K562 (cell line): ENCODE data around the gene PLEKHA7. TPM values are rescaled to one million over a fixed set of nuclear protein-coding genes. Genes with fewer than 3 reads are reported as not detected.

Experiments used
- ATAC-seq: fragments of 200-7000 bp; cut with Tn5 transposase; 3 replicates; pipeline ENCODE4 v1.9.1; 2020; ENCODE audit warnings: moderate library complexity
- BruUV-seq: library from RNA; stranded (reverse); fragments of 400-500 nt; replicated peaks from 2 replicates; lab custom pipeline; 2021; lab: Mats Ljungman, UMichigan
- CTCF ChIA-PET: fragments of 300-600 bp; formaldehyde crosslinking; extraction: SDS; loops from one replicate; lab custom pipeline; 2021; ENCODE audit warnings: low intra/inter-chr PET ratio; lab: Yijun Ruan, JAX
- POLR2A ChIA-PET: fragments of 300-600, 350-650 bp; sonication (Branson Sonifier 250); formaldehyde crosslinking; extraction: SDS; loops from one replicate; lab custom pipeline; 2021; ENCODE audit warnings: antibody characterized with exemption, inconsistent platforms; lab: Yijun Ruan, JAX
- DNase-seq, 4 experiments: peaks; one replicate each; pipeline versions ENCODE4 v3.0.0 to v3.0.0-alpha.2; 2011 to 2018; ENCODE audit warnings: low spot score in 3 of 4, mixed read lengths in 3 of 4; ENCODE audit errors: extremely low read depth in 1 of 4
- FAIRE-seq: peaks from 2 replicates; lab custom pipeline; 2011; peaks lifted over from hg19 to GRCh38; lab: Jason Lieb, UNC
- H2AFZ ChIP-seq: 2 replicates; pipeline ENCODE4 v1.6.0; 2011; ENCODE audit warnings: low read depth, low read length, control low read depth, inconsistent platforms
- H3K27ac ChIP-seq: fragments of 200-600 bp; 3 replicates; pipeline ENCODE4 v1.8.0; 2011; ENCODE audit warnings: low read depth, mild to moderate bottlenecking, control low read depth, inconsistent platforms, low read length, moderate library complexity, mixed read lengths; ENCODE audit errors: extremely low read depth
- H3K27me3 ChIP-seq, 2 experiments: fragments of 300-600 bp in 1 of 2; 2 replicates in 1 of 2; 3 replicates in 1 of 2; pipeline versions ENCODE4 v1.6.0 to v1.8.0; 2011; ENCODE audit warnings: inconsistent platforms in 2 of 2, low read length in 2 of 2, mild to moderate bottlenecking in 1 of 2, mixed read lengths in 1 of 2, moderate library complexity in 1 of 2; ENCODE audit not compliant: control insufficient read depth in 2 of 2, insufficient read depth in 2 of 2
- H3K36me3 ChIP-seq: fragments of 300-600 bp; 3 replicates; pipeline ENCODE4 v1.8.0; 2011; ENCODE audit warnings: mild to moderate bottlenecking, low read length, inconsistent platforms; ENCODE audit not compliant: control insufficient read depth, insufficient read depth
- H3K4me1 ChIP-seq, 2 experiments: fragments of 200-600 bp in 1 of 2; replicated peaks in 1 of 2; 2 replicates in 1 of 2; 3 replicates in 1 of 2; pipeline versions ENCODE4 v1.5.1 to v1.8.0; 2011; ENCODE audit warnings: inconsistent platforms in 2 of 2, low read length in 2 of 2, mild to moderate bottlenecking in 1 of 2, mixed read lengths in 1 of 2, moderate library complexity in 1 of 2; ENCODE audit not compliant: control insufficient read depth in 2 of 2, insufficient read depth in 2 of 2
- H3K4me2 ChIP-seq: 2 replicates; pipeline ENCODE4 v1.6.1; 2011; ENCODE audit warnings: low read length, control low read depth, inconsistent platforms, mixed read lengths; ENCODE audit not compliant: insufficient read depth
- H3K4me3 ChIP-seq: fragments of 200-600 bp; sonication (generic), shearing (Covaris generic); 2 replicates; pipeline ENCODE4 v1.5.1; 2016; ENCODE audit warnings: control low read depth, inconsistent platforms
- H3K79me2 ChIP-seq: fragments of 200-600 bp; 3 replicates; pipeline ENCODE4 v1.8.0; 2011; ENCODE audit warnings: low read length, inconsistent platforms; ENCODE audit not compliant: control insufficient read depth, insufficient read depth
- H3K9ac ChIP-seq, 2 experiments: 2 replicates each; pipeline versions ENCODE4 v1.6.0 to v1.6.1; 2011; ENCODE audit warnings: low read depth in 2 of 2, low read length in 2 of 2, control low read depth in 1 of 2, inconsistent platforms in 1 of 2, mild to moderate bottlenecking in 1 of 2, mixed read lengths in 1 of 2; ENCODE audit not compliant: insufficient read depth in 1 of 2
- H3K9me1 ChIP-seq: one replicate; pipeline ENCODE4 v1.6.0; 2011; ENCODE audit warnings: inconsistent platforms, mild to moderate bottlenecking, low read length, moderate library complexity; ENCODE audit not compliant: control insufficient read depth, insufficient read depth
- H3K9me3 ChIP-seq: replicated peaks from 2 replicates; pipeline ENCODE4 v1.5.1; 2011; ENCODE audit warnings: low read depth, low read length, inconsistent platforms; ENCODE audit not compliant: control insufficient read depth, insufficient read depth
- H4K20me1 ChIP-seq: replicated peaks from 2 replicates; pipeline ENCODE4 v1.6.1; 2011; ENCODE audit warnings: low read length, inconsistent platforms, mixed read lengths; ENCODE audit not compliant: control insufficient read depth, insufficient read depth
- BRCA1 ChIP-seq, 2 experiments: fragments of 450-650 bp in 1 of 2; sonication (generic) in 1 of 2; formaldehyde crosslinking in 1 of 2; IDR thresholded peaks; 2 replicates each; pipeline versions ENCODE4 v1.5.0 to v1.6.1; 2017 to 2020; ENCODE audit warnings: mild to moderate bottlenecking in 1 of 2, missing genetic modification reagents in 1 of 2
- CBFA2T3 ChIP-seq: fragments of 450-650 bp; IDR thresholded peaks from 2 replicates; pipeline ENCODE4 v1.6.1; 2017
- CC2D1A ChIP-seq: fragments of 450-650 bp; IDR thresholded peaks from 2 replicates; pipeline ENCODE4 v1.6.1; 2017; ENCODE audit warnings: mild to moderate bottlenecking
- DPF2 ChIP-seq: fragments of 450-650 bp; IDR thresholded peaks from 2 replicates; pipeline ENCODE4 v1.6.1; 2016
- FOSL1 ChIP-seq: fragments of 200-800 bp; sonication (Bioruptor generic); conservative IDR thresholded peaks from 2 replicates; pipeline ENCODE4 v1.6.1; 2016; ENCODE audit warnings: missing genetic modification characterization, missing compliant biosample characterization
- HMG20A ChIP-seq: fragments of 450-650 bp; formaldehyde crosslinking; conservative IDR thresholded peaks from 2 replicates; pipeline ENCODE4 v1.4.0; 2020; ENCODE audit warnings: mild to moderate bottlenecking, mixed read lengths
- KAT2B ChIP-seq: IDR thresholded peaks from one replicate; pipeline ENCODE4 v1.6.1; 2012; ENCODE audit warnings: low read depth, mild to moderate bottlenecking, control low read depth, inconsistent platforms, low read length, moderate library complexity
- KHSRP ChIP-seq: fragments of 450-650 bp; IDR thresholded peaks from 2 replicates; pipeline ENCODE4 v1.6.1; 2017
- MEF2D ChIP-seq: conservative IDR thresholded peaks from 2 replicates; pipeline ENCODE4 v1.6.1; 2016; ENCODE audit warnings: low read depth, missing genetic modification characterization, missing compliant biosample characterization
- RFX5 ChIP-seq: IDR thresholded peaks from 2 replicates; pipeline ENCODE4 v1.6.1; 2011; ENCODE audit warnings: low read depth, mild to moderate bottlenecking, improper control_type of control experiment, low read length
- SMAD1 ChIP-seq: fragments of 150-350 bp; IDR thresholded peaks from 2 replicates; pipeline ENCODE4 v1.6.1; 2014; ENCODE audit warnings: low read length, low read depth; ENCODE audit not compliant: partially characterized antibody
- TRIM28 ChIP-seq: fragments of 450-650 bp; IDR thresholded peaks from 2 replicates; pipeline ENCODE4 v1.6.1; 2017
- ZBTB7A ChIP-seq: IDR thresholded peaks from 2 replicates; pipeline ENCODE4 v1.6.1; 2011; ENCODE audit warnings: low read depth, mild to moderate bottlenecking, low read length, moderate library complexity, borderline replicate concordance; ENCODE audit not compliant: control insufficient read depth
- ZNF57 ChIP-seq: fragments of 450-650 bp; formaldehyde crosslinking; IDR thresholded peaks from 2 replicates; pipeline ENCODE4 v1.4.0; 2020; ENCODE audit warnings: mild to moderate bottlenecking, moderate library complexity
- WGBS: fragments of 100-300 bp; shearing (Covaris generic); methylation state at CpG from one replicate; pipeline ENCODE4 v1.1.6; 2016; ENCODE audit warnings: low coverage, mixed read lengths; ENCODE audit not compliant: insufficient coverage; ENCODE audit errors: missing lambda C conversion rate; 5-methylcytosine and 5-hydroxymethylcytosine counted together
- in situ Hi-C: fragments of 300-500 bp; cut with MboI; formaldehyde crosslinking; loops from 4 replicates; pipeline ENCODE4 v1.15.0; 2018; ENCODE audit warnings: inconsistent platforms, mixed read lengths
- intact Hi-C: fragments of 100-400 bp; cut with micrococcal nuclease; formaldehyde crosslinking; loops from 2 replicates; pipeline ENCODE4 v1.14.2; 2022
- polyA plus RNA-seq, 8 experiments: library from polyadenylated mRNA; depleted of rRNA in 4 of 8; stranded (reverse) in 5 of 8; unstranded in 3 of 8; fragments of >200 nt; fragmentation: Nextera tagmentation in 2 of 8; fragmentation: Illumina TruSeq in 1 of 8; extraction: Ambion mirVana in 2 of 8; extraction: Trizol in 1 of 8; gene quantifications; 2 replicates each; pipeline versions ENCODE4 v1.2.1 to v1.2.3, GENCODE V29; 2011 to 2014; ENCODE audit warnings: inconsistent platforms in 1 of 8, missing spikeins in 1 of 8
- total RNA-seq, 7 experiments: library from RNA; depleted of rRNA in 6 of 7; stranded (reverse); fragments of >200 nt in 6 of 7; fragmentation: Illumina TruSeq in 2 of 7; extraction: Trizol in 2 of 7; gene quantifications; 2 replicates each; pipeline versions ENCODE4 v1.2.1 to v1.2.3, GENCODE V29; 2011 to 2021; ENCODE audit warnings: low replicate concordance in 1 of 7
- TF ChIP-seq, protein P1 (sequence below): sonication (generic); formaldehyde crosslinking; IDR thresholded peaks from 2 replicates; pipeline ENCODE4 v1.8.1; 2023; ENCODE audit warnings: mild to moderate bottlenecking, missing genetic modification reagents

The PLEKHA7 gene
- total and polyA plus RNA-seq, 9 of the 15 experiments (the other 6 are each of a cell fraction or from before 2014, with no cell fraction given) = 0.06 to 0.77 (median 0.20) TPM; not detected in 1

DNA sequence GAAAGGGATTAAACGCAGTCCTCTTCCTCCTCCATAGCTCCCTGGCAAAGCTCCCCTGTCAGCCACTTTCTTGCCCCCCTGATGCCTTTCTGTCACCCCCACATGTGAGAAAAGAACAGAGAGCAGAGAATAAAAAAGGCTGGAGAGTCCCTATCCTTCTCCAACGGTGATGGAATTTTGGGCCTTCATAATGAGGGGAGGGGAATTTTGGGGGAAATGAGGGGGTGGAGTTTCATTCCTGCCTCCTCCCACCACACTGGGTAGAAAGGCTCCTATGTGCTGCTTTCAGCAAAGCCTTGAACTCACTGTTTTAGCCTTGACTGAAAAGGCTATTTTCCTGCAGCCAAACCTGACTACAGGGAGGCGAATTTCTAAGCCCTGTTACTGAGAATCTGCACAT lies 216.4 kb downstream of the PLEKHA7 start (continued):
- TF ChIP-seq CC2D1A = no peak
- TF ChIP-seq, all 486 proteins: peak for 0

DNA sequence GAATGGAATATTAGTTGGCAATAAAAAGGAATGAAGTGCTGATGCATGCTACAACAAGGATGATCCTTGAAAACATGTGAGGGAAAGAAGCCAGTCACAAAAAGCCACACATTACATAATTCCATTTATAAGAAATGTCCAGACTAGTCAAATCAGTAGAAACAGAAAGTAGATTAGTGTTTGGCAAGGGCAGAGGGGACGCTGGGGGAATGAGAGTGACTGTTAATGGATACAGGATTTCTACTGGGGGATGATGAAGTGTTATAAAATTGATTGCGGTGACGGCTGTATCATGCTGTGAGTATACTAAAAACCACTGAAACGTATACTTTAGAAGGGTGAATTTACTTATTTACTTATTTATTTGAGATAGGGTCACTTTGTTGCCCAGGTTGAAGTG lies 217.9 kb downstream of the PLEKHA7 start:
- Histone ChIP-seq H3K79me2 (no peaks in the 10 kb centered on the region), H3K9ac (no peak overlapping the region), H3K27ac (no peak overlapping the region), H3K9me1 (no peaks in the 10 kb centered on the region), H3K4me1 (no peaks in the 10 kb centered on the region; a peak in 1 of 5 replicates), H3K27me3 (peaks cover 7 to 31% of the 10 kb centered on the region in 2 experiments), H2AFZ (no peak overlapping the region), H3K4me3 (no peak overlapping the region), H4K20me1 (no peaks in the 10 kb centered on the region), H3K36me3 (no peaks in the 10 kb centered on the region), H3K4me2 (no peak overlapping the region)
- in situ Hi-C loops (no loop called here), intact Hi-C loops (no loop called here)
- BruUV-seq = no TSS peak
- no peak for DNase-seq
- WGBS = 28% methylated on average over 4 of the region's 4 CpGs
- no peak for FAIRE-seq
- ChIA-PET POLR2A (no interaction called here), CTCF (no interaction called here)
- ATAC-seq = no peak
- TF ChIP-seq KAT2B = no peak
- no peak for TF ChIP-seq CBFA2T3
- TF ChIP-seq TRIM28 = no peak
- no peak for TF ChIP-seq SMAD1
- TF ChIP-seq, protein P1, sequence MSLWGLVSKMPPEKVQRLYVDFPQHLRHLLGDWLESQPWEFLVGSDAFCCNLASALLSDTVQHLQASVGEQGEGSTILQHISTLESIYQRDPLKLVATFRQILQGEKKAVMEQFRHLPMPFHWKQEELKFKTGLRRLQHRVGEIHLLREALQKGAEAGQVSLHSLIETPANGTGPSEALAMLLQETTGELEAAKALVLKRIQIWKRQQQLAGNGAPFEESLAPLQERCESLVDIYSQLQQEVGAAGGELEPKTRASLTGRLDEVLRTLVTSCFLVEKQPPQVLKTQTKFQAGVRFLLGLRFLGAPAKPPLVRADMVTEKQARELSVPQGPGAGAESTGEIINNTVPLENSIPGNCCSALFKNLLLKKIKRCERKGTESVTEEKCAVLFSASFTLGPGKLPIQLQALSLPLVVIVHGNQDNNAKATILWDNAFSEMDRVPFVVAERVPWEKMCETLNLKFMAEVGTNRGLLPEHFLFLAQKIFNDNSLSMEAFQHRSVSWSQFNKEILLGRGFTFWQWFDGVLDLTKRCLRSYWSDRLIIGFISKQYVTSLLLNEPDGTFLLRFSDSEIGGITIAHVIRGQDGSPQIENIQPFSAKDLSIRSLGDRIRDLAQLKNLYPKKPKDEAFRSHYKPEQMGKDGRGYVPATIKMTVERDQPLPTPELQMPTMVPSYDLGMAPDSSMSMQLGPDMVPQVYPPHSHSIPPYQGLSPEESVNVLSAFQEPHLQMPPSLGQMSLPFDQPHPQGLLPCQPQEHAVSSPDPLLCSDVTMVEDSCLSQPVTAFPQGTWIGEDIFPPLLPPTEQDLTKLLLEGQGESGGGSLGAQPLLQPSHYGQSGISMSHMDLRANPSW (CRISPR knock-in tag) = no peak
- no peak for TF ChIP-seq ZNF57
- no peak for TF ChIP-seq FOSL1 (tag)
- no peak for TF ChIP-seq ZBTB7A
- TF ChIP-seq KHSRP = no peak
- no peak for TF ChIP-seq HMG20A
- TF ChIP-seq DPF2 = no peak
- no peak for TF ChIP-seq BRCA1 (IDR thresholded peaks at IDR 0.05)
- no peak for TF ChIP-seq BRCA1 (CRISPR knock-in tag; IDR thresholded peaks at IDR 0.05)
- no peak for TF ChIP-seq RFX5
- no peak for TF ChIP-seq MEF2D
- TF ChIP-seq, all 486 proteins: peak for 0
- no peaks in the 10 kb centered on the region for H3K9me3 ChIP-seq
